GM21717 (cell line): ENCODE data around the gene LRRC28.

Experiments used
- ATAC-seq: cut with Tn5 transposase; IDR thresholded peaks from one replicate; pipeline ENCODE4 v1.9.1; 2021; ENCODE audit warnings: mild to moderate bottlenecking, moderate library complexity; ENCODE audit not compliant: unreplicated experiment

Gene LRRC28

GRCh38 chr15:99248000-99248715, 3.1 kb upstream of the LRRC28 start:
- ATAC-seq = no peak

- ATAC-seq = no peak
Observed at GRCh38 chr15:99249270-99249841, 1.9 kb upstream of the LRRC28 start, which contains the start of gene TTC23. TTC23 (minus strand) TSS chr15:99249581; CDS start chr15:99228712, 20,869 bp downstream.

- no peak for ATAC-seq
Observed at GRCh38 chr15:99250001-99250400, 1.3 kb upstream of the LRRC28 start.

GRCh38 chr15:99250494-99250856, 806 bp upstream of the LRRC28 start:
- ATAC-seq = no peak

DNA sequence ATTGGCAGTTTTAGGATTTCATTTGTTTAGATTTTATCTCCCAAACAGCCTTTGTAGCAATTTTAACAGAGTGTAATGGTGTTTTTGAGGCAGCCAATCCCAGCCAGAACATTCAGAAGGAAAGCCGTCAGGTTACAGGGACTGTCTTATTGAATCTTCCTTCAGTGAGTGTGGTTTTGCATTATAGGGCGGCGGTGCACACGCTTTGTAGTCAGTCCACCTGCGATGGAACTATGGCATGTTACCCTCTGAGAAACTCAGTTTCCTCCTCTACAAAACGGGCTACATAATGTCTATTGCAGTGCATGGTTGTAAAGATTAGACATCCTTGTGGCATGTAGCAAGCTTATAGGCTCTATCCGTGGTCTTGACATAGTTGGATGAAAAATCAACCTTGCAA, 1.0 kb downstream of the LRRC28 start:
- ATAC-seq = no peak

GRCh38 chr15:99253381-99254090, 2.3 kb downstream of the LRRC28 start:
- no peak for ATAC-seq

GRCh38 chr15:99257107-99257750, 5.9 kb downstream of the LRRC28 start:
- ATAC-seq = no peak

DNA sequence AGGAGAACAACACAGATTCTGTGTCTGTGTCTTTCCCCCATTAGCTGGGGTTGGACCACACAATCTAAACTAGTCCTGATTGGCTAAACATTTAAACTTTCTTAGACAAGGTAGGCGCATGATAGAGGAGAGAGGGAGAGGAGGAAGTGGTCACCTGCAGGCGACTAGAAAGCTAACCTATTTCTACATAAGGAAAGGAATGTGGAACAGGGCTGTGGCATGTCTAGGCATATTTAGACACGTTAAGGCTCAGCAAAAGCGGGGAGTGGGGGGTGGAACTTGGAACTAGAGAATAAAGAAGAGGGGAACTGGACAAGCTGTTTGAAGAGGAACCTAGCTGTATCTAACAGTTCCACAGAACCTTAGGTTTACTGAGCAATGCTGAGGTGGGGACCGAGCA, 12.8 kb downstream of the LRRC28 start:
- ATAC-seq = no peak

DNA sequence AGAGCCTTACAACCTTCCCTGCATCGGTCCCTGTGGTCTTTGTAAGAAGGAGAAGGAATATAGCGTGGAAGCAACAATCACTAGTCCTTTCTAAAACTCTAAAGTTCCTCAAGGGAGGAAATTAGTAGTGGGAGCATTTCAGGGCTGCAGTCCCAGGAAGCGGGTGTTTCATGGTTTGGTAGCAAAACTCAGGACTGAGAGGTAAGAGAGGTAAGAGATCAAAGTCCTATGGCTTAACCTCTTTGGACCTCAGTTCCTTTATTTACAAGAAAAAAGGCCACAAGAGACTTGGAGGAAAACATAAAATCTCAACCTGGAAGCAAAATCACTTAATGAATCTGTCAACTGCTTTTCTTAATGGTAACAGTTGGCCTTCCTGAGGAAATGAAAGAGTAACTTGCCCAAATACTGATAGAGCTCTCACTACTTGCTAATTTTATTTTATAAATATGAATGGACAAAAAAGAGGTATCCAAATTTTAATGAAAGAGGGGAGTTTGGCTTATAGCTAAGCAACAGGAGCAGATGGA, 14.3 kb downstream of the LRRC28 start:
- no peak for ATAC-seq

DNA sequence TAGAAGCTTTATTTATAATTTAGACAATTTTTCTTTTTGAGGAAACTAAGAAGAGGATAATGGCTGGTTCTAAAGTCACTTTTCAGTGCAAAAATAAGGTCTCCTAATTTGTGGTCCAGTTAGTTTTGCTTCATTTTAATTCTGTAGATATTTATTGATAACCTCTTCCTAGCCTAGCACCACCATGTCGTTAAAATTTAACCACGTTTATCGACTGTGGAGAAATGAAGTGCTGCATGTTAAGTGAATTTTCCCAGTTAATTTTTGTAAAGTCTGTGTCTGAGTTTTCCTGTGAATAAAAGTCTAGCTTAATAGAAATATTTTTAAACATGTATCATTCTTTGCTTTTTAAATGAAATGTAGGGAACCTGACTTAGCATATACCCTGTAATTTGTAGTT, 16.7 kb downstream of the LRRC28 start:
- no peak for ATAC-seq

GRCh38 chr15:99268431-99268830, 17.1 kb downstream of the LRRC28 start:
- ATAC-seq = no peak

DNA sequence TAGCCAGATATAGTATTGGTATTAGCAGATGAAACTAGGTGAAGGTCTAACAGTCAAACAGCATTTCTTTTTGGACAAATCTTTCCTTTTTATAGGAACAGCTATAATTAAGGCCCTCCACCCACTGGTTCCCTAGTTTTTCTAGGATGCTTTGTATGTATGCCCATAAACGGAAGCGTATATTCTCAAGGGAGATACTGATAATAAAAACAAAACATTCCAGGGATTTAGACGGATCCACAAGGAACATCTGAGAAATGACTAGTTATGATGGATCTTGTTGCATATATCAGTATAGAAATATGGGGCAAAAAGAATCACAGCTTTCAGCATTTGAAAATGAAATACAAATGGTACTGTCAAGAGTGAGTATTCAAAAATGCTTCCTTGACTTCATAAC, 22.5 kb downstream of the LRRC28 start:
- ATAC-seq = no peak

- no peak for ATAC-seq
Observed at GRCh38 chr15:99275061-99275460, 23.8 kb downstream of the LRRC28 start.

DNA sequence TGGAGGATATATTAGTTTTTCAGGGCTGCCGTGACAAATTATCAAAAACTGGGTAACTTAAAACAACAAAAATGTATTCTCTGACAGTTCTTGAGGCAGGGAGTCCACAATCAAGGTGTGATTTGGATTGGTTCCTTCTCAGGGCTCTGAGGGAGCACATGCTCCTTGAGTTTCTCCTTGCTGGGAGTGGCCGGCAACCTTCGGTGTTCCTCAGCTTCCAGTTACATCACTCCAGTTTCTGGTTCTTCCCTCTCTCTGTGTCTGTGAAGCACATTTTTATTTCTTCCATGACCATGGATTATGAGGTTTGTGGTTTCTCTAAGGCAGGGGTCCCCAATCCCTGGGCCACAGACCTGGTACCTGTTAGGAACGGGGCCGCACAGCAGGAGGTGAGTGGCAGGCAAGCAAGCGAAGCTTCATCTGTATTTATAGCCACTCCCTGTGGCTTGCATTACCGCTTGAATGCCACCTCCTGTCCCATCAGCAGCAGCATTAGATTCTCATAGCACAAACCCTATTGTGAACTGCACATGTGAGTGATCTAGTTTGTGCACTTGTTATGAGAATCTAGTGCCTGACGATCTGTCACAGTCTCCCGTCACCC, 24.3 kb downstream of the LRRC28 start:
- ATAC-seq = no peak

- ATAC-seq = no peak
Observed at GRCh38 chr15:99279290-99279689, 28.0 kb downstream of the LRRC28 start.

GRCh38 chr15:99279827-99280226, 28.5 kb downstream of the LRRC28 start:
- ATAC-seq = no peak

GRCh38 chr15:99282121-99282520, 30.8 kb downstream of the LRRC28 start:
- no peak for ATAC-seq

- ATAC-seq = no peak
Observed at GRCh38 chr15:99282586-99282985, 31.3 kb downstream of the LRRC28 start.

DNA sequence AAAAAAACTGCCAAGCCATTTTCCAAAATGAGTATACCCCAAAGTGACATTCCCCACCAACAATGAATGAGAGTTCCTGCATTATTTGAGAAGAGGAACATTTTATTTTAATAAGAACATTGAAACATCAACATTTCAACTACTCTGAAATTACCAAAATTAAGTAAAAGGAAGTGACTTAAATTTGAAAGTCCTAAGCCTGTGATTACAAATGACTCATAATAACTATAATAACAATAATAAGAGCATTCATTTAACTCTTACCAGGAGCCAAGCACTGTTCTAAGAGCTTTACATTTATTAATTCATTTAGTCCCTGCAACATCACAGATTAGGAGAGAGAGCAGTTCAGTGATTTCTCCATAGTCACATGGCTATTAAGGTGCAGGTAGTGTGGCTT, 32.4 kb downstream of the LRRC28 start:
- no peak for ATAC-seq

GRCh38 chr15:99291643-99292042, 40.4 kb downstream of the LRRC28 start:
- ATAC-seq = no peak

GRCh38 chr15:99295840-99296239, 44.6 kb downstream of the LRRC28 start:
- ATAC-seq = no peak
